Kidney (tissue), 14 donors: ENCODE data around the gene ZNF326. TPM values are rescaled to one million over a fixed set of nuclear protein-coding genes. Genes with fewer than 3 reads are reported as not detected.

Source experiments
- DNase-seq, 5 donors: peaks; one replicate each; pipeline ENCODE4 v3.0.0-alpha.2; 2013 to 2020
- FAIRE-seq: peaks from 2 replicates; lab custom pipeline; 2012; peaks lifted over from hg19 to GRCh38; lab: Jason Lieb, UNC
- H3K27ac ChIP-seq, 2 donors: one replicate each; pipeline ENCODE4 v1.7.0; 2013; ENCODE audit warnings: low read depth in 2 of 2, low read length in 2 of 2, inconsistent platforms in 1 of 2
- H3K27me3 ChIP-seq: one replicate; pipeline ENCODE4 v1.7.1; 2013; ENCODE audit warnings: low read length, inconsistent platforms; ENCODE audit not compliant: control insufficient read depth, insufficient read depth
- H3K36me3 ChIP-seq, 3 donors: one replicate each; pipeline versions ENCODE4 v1.7.0 to v1.7.1; 2013; ENCODE audit warnings: low read length in 3 of 3, control low read depth in 1 of 3, inconsistent platforms in 1 of 3; ENCODE audit not compliant: insufficient read depth in 3 of 3, control insufficient read depth in 2 of 3
- H3K4me1 ChIP-seq, 3 donors: one replicate each; pipeline versions ENCODE4 v1.7.0 to v1.7.1; 2013; ENCODE audit warnings: low read length in 3 of 3, inconsistent platforms in 1 of 3, low read depth in 1 of 3; ENCODE audit not compliant: control insufficient read depth in 2 of 3, insufficient read depth in 2 of 3
- H3K4me3 ChIP-seq, 3 donors: one replicate each; pipeline versions ENCODE4 v1.7.0 to v1.8.1; 2013; ENCODE audit warnings: low read length in 3 of 3, control low read depth in 1 of 3, inconsistent platforms in 1 of 3
- H3K9ac ChIP-seq, 3 donors: one replicate each; pipeline versions ENCODE4 v1.7.0 to v1.7.1; 2013; ENCODE audit warnings: low read length in 3 of 3, control low read depth in 1 of 3, inconsistent platforms in 1 of 3
- H3K9me3 ChIP-seq, 3 donors: one replicate each; pipeline versions ENCODE4 v1.7.0 to v1.7.1; 2013; ENCODE audit warnings: low read length in 3 of 3, control low read depth in 1 of 3, inconsistent platforms in 1 of 3; ENCODE audit not compliant: control insufficient read depth in 2 of 3, insufficient read depth in 1 of 3
- intact Hi-C: fragments of 100-400 bp; cut with DNase I; formaldehyde crosslinking; loops from one replicate; pipeline ENCODE4 v1.11.1; 2022
- polyA plus RNA-seq: library from polyadenylated mRNA; stranded (reverse); fragments of 350-450 nt; fragmentation: Illumina TruSeq; extraction: RNeasy Lipid Tissue Mini Kit (QIAGEN cat#74804); gene quantifications from one replicate; pipeline ENCODE4 v1.2.3, GENCODE V29; 2014; ENCODE audit warnings: low read depth, low replicate concordance; ENCODE audit not compliant: insufficient read depth
- total RNA-seq: library from RNA; stranded (reverse); fragmentation: NEBNext Ultra II Directional; extraction: Animal tissue kit (Norgen Biotek cat#: 25700); gene quantifications from one replicate; pipeline ENCODE4 v1.2.1, GENCODE V29; 2021
- TF ChIP-seq, protein P1 (sequence below): IDR thresholded peaks from 3 replicates; pipeline ENCODE4 v1.5.1; 2012; ENCODE audit warnings: mild to moderate bottlenecking, moderate library complexity, borderline replicate concordance; ENCODE audit not compliant: insufficient read depth; ENCODE audit errors: extremely low read depth
- donor health status: control.
- donor health status: control.
- donor health status: control.
- donor health status: control.
- donor health status: control.
- donor health status: DM: yes; HTN: yes; CAD: no.
- donor health status: Normal renal cell carcinoma (clear cell type).

Gene ZNF326
- total and polyA plus RNA-seq, 2 donors from 2014 or later, result 10.6 to 25.6 TPM

DNA sequence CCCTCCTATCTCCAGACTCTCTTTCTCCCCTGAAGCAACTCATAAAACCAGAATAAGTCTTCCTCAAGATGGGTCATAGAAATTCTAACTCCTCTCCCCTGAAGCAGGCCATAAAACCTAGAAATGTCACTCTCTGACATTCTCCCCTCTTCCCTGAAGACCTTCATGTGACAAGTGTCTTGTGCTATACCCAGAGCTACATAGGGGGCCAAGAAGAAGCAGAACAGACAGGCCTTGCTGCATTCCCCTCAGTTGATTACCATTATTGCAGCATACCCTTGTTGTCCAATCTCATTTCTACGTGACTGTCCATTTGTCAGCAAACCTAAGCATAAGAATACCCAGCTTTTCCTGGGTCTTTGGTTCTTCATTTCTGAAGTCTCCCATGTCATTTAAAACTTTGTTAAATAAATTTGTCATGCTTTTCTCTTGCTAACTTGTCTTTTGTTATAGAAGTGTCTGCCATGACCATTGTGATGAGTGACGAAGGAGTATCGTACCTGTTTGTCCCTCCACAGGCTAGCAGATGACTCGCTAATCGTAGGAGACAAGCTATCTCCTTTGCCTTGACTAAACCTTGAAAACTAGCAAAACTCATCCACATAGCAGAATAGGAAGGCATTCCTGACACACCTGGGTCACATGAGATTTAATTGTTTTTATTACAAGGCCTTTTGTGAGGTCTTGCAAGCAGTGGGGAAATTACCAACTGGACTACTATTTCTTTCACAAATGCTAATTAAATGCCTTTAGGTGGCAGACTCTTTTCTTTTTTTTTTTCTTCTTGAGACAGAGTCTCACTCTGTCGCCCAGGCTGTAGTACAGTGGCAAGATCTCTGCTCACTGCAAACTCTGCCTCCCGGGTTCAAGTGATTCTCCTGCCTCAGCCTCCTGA is 39.4 kb upstream of the ZNF326 start:
- TF ChIP-seq, protein P1, sequence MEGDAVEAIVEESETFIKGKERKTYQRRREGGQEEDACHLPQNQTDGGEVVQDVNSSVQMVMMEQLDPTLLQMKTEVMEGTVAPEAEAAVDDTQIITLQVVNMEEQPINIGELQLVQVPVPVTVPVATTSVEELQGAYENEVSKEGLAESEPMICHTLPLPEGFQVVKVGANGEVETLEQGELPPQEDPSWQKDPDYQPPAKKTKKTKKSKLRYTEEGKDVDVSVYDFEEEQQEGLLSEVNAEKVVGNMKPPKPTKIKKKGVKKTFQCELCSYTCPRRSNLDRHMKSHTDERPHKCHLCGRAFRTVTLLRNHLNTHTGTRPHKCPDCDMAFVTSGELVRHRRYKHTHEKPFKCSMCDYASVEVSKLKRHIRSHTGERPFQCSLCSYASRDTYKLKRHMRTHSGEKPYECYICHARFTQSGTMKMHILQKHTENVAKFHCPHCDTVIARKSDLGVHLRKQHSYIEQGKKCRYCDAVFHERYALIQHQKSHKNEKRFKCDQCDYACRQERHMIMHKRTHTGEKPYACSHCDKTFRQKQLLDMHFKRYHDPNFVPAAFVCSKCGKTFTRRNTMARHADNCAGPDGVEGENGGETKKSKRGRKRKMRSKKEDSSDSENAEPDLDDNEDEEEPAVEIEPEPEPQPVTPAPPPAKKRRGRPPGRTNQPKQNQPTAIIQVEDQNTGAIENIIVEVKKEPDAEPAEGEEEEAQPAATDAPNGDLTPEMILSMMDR, result no peak
- Histone ChIP-seq H3K9me3 (no peaks in the 10 kb centered on the region), H3K9ac (no peak overlapping the region), H3K36me3 (no peaks in the 10 kb centered on the region), H3K27me3 (no peaks in the 10 kb centered on the region), H3K27ac (no peak overlapping the region), H3K4me3 (no peak overlapping the region), H3K4me1 (no peaks in the 10 kb centered on the region)
- intact Hi-C loops, result no loop called here
- DNase-seq, result no peak
- FAIRE-seq, result no peak

DNA sequence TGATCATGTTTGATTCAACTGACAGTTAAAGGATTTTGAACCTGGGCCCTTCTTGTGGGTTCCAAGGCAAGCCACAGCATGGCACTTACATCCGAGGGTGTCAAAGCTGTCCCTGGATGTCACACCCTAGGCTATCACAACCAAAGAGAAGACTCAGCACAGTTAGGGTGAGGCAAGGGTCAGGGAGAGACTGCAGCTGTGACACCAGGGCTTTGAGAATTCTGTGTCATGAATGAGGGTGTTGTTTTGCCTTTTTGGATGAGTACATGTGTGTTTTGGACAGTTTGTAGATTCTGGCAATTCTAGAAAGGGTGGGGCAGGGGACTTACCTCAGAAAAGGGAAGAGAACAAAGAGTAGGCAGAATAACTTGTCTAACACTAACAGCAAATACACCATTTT is 37.8 kb upstream of the ZNF326 start:
- no peaks in the 10 kb centered on the region for H3K27me3 ChIP-seq
- FAIRE-seq (no peak), DNase-seq (no peak)
- H3K27ac ChIP-seq, result no peak overlapping the region
- intact Hi-C loops, result no loop called here
- no peaks in the 10 kb centered on the region for H3K36me3 ChIP-seq
- no peaks in the 10 kb centered on the region for H3K4me1 ChIP-seq
- TF ChIP-seq, protein P1, result no peak
- H3K9me3 ChIP-seq, result no peaks in the 10 kb centered on the region
- H3K4me3 ChIP-seq, result no peak overlapping the region
- no peak overlapping the region for H3K9ac ChIP-seq

DNA sequence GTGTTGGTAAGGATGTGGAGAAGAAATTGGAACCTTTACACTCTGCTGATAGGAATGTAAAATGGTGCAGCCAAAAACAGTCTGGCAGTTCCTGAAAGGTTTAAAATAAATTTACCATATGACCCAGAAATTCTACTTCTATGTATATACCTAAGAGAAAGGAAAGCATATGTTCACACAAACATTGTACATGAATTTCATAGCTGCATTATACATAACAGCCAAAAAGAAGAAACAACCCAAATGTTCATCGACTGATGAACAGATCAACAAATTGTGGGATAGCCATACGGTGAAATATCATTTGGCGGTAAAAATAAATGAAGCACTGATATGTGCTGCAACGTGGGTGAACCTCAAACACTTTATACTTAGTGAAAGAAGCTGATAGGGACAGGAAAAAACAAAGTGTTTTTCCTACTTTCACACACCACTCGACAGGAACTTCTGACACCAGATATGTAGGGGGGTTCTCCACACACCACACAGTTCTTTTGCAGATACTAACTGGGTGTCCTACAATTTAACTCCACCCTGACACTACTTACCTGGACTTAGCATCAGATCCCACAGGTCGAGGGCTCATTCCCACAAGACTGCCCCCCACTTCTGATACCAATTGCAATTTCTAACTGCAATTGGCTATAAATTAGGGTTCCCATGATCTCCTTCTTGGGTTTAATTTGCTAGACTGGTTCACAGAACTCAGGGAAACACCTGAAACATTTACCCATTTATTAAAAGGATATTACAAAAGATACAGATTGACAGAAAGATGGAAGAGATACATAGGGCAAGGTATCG is 35.9 kb upstream of the ZNF326 start:
- intact Hi-C loops, result no loop called here
- FAIRE-seq (no peak), DNase-seq (no peak)
- Histone ChIP-seq H3K9ac (no peak overlapping the region), H3K27me3 (no peaks in the 10 kb centered on the region), H3K27ac (no peak overlapping the region), H3K9me3 (no peaks in the 10 kb centered on the region), H3K4me3 (no peak overlapping the region), H3K36me3 (no peaks in the 10 kb centered on the region), H3K4me1 (no peaks in the 10 kb centered on the region)
- TF ChIP-seq, protein P1, result no peak
